Adrenal gland (tissue), 5 donors: Measurements from ENCODE around the gene HNRNPH3.

Experiments used
- CTCF ChIP-seq, 6 experiments: fragments of 450-650 bp in 4 of 6; fragments of 200-600 bp in 2 of 6; sonication (generic) in 1 of 6; IDR thresholded peaks; 1 replicate in 5 of 6; 2 replicates in 1 of 6; pipeline versions ENCODE4 v1.5.1 to v1.8.0; 2016 to 2021; ENCODE audit warnings: antibody characterized with exemption in 6 of 6, mild to moderate bottlenecking in 2 of 6, moderate library complexity in 1 of 6
- POLR2A ChIP-seq, 2 donors: fragments of 450-650 bp; IDR thresholded peaks; one replicate each; pipeline ENCODE4 v1.6.1; 2017; ENCODE audit warnings: antibody characterized with exemption in 2 of 2, mild to moderate bottlenecking in 2 of 2, moderate library complexity in 1 of 2
- donor health status: DM: no; HTN: no; CAD: no.

- TF ChIP-seq CTCF (IDR thresholded peaks at IDR 0.05) (no peak), POLR2A (IDR thresholded peaks at IDR 0.05) (no peak)
Measured at GRCh38 chr10:68290736-68291135, 41.1 kb upstream of the HNRNPH3 start.
